NCI-H1417 (cell line): ENCODE data around the gene INO80E.
"Not testable (repeated sequence)": the region's sequence is repeated elsewhere in the genome, so short reads cannot be mapped to it uniquely, and the experiment has no call there.

ENCODE experiments used
- DNase-seq, 3 experiments: peaks; one replicate each; lab custom pipeline; 2025; lab: John Stamatoyannopoulos, UW

INO80E gene

DNA sequence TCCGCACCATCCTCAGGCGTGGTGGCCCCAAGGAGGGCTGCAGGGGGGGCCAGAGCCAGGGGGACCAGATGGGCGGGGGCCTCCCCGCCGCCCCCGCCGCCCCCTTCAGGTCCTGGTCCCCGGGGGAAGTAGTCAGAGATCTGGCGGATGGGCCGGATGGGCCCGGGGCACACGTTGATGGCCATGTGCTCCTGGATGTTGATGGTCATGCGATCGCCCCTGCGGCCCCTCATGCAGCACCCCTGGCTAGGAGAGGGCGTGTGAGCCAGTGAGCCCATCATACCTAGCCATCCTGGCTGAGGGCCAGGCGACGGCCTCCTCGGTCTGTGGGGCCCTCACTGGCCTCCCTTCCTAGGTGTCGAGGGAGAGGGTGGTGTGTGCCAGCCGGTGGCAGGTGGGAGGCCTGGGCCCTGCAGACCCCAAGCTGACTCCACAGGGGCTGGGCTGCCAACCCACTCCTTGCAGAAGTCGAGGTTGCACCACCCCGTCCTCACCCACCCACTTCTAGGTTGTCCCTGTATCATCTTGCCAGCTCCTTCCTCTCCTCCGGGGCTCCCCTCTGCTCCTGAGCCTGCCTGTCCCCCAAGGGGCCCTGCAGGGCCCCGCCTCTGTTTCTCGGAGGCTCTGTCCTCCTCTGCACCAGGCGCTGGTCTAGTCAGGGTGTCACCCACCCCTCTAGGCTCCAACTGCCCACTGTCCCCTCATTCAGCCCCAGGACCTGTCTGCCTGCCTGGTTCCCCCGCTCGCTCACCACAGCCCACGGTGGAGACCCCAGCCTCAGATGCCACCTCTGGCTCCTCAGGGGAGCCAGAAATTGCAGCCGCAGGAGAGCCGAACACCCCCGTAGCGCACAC is 14.2 kb downstream of the INO80E start:
- peak in 1 of 3 experiments; percentile 35 for DNase-seq

DNA sequence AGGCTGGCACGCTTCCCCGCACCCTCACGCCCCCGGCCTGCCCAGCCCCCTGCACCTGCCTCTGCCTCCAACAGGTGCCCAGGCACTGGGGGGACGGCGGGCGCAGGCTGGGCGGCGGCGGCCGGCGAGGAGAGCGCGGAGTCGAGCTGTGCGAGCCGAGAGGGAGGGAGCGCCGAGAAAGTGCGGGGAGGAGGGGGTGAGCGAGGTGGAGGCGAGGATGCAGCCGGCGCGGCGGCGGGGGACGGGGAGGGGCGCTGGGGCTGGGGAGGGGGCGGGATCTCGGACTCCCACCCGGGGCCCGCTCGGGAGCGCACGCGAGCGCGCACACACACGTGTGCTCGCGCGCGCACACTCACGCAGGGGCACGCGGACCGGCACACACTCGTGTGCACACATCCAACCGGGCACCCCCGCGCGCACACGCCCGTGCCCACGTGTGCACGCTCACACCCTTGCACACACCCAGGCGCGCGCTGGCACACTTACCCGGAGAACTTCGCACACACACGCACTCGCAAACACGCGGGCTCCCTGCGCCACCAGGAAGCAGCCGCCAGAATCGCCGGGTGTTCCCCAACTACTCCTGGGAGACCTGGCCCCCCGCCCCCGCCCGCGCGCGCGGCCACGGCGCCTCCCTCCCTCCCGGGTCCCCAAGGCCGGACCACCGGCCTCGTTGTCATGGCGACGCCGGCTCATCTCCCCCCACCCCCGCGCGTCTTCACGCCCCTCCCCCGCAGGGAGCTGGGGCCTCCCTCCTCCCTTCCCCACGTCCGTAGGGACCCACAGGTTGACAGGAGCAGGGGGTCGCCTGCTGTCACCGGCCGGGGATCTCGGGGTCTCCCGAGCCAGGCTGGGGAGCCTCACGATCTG is 15.0 kb downstream of the INO80E start, which contains the start of gene DOC2A:
TSS of gene DOC2A (minus strand) at position 184 of the 870 bp plus-strand sequence. CDS start 805 bp downstream, outside the sequence.
- DNase-seq = peak; percentile 14 to 74 (median 64)

DNA sequence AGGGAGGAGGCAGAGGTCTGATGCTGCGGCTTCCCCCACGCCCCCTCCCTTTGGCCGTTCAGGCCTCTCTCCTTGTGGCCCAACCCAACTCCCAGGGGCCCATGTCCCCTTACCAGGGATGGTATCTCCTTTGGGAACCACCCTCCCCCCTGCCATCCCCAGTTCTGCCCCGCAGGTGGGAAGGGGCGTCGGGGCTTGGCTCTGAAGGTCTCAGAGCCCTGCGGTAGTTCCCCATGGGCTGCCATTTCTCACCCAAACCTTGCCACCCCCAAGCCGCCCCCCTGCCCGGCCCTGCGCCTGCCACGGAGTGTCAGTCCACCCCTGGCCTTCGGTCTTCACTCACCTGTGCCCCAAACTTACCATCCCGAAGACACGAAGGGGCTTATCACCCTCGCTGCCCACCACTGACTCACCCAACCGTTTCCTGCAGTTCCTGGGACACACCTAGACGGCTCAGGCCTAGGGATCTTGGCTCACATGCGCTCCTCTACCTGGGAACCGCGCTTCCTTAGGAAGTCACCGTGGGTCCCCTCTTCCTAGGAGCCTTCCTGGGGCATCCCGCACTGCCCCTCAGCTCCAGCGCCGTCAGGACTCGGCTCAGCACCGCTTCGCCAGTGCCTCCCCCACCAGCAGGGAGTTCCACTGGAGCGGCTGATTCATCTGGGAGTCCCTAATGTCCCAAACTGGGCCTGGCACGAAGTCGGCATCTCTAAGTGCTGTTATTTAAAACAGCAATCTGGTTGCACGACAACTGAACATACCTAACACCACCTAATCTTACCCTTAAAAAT is 15.9 kb downstream of the INO80E start:
- no peak for DNase-seq

DNA sequence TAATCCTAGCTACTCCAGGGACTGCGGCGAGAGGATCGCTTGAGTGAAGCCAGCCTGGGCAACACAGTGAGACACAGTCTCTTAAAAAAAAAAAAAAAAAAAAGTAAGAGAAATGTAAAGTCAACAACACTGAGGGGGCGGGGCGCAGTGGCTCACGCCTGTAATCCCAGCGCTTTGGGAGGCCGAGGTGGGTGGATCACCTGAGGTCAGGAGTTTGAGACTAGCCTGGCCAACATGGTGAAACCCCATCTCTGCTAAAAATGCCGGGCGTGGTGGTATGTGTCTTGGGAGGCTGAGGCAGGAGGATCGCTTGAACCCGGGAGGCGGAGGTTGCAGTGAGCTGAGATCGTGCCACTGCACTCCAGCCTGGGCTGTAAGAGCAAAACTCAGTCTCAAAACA is 16.6 kb downstream of the INO80E start:
- not testable (repeated sequence) for DNase-seq

DNA sequence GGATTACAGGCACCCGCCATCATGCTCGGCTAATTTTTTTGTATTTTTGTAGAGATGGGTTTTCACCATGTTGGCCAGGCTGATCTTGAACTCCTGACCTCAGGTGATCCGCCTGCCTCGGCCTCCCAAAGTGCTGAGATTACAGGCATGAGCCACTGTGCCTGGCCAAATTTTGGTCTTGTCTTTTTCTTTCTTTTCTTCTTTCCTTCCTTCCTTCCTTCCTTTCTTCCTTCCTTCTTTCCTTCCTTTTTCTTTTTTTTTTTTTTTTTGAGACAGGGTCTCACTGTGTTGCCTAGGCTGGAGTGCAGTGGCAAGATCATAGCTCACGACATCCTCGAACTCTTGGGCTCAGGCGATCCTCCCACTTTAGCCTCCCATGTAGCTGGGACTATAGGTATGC is 19.4 kb downstream of the INO80E start:
- DNase-seq = not testable (repeated sequence)

DNA sequence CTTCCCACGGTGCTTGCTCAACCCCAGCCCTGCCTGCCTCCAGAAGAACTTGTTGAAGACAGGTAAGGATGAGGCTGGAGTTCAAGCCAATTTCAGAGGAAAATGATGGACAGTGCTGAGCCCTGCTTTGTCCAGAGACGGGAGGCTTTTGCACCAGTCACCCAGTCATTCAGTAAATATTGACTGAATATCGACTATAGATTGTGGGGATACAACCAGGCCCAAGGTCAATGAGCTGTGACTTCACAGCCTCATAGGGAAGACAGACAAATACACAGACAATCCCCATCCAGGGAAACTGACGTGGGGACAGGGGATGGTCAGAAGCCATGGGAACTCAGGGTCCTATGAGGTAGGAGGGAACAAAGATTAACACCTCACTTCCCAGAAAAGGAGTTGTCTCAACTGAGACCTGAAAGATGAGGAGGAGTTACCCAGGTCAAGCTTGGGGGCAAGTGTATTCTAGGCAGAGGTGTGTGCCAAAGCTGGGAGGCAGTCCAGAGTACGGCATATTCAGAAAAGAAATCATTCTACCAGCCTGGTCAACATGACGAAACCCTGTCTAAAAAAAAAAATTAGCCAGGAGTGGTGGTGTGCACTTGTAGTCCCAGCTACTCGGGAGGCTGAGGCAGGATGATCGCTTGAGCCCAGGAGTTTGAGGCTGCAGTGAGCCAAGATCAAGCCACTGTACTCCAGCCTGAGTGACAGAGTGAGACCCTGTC is 20.7 kb downstream of the INO80E start:
- no peak for DNase-seq

DNA sequence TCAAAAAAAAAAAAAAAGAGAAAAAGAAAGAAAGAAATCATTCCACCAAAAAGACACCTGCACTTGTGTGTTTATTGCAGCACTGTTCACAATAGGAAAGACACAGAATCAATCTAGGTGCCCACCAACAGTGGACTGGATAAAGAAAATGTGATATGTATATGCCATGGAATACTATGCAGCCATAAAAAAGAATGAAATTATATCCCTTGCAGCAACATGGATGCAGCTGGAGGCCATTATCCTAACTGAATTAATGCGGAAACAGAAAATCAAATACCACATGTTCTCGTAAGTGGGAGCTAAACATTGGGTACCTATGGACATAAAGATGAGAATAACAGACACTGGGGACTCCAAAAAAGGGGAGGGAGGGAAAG is 21.2 kb downstream of the INO80E start:
- DNase-seq = no peak

DNA sequence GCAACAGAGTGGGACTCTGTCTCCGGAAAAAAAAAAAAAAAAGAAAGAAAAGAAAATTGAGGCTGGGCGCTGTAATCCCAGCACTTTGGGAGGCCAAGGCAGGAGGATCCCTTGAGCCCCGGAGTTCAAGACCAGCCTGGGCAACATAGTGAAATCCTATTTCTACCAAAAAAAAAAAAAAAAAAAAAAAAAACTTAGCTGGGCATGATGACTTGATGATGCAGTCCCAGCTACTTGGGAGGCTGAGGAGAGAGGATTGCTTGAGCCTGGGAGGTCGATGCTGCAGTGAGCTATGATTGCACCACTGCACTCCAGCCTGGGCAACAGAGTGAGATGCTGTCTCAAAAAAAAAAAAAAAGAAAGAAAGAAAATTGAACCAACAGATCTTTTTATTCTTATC is 21.9 kb downstream of the INO80E start:
- not testable (repeated sequence) for DNase-seq

DNA sequence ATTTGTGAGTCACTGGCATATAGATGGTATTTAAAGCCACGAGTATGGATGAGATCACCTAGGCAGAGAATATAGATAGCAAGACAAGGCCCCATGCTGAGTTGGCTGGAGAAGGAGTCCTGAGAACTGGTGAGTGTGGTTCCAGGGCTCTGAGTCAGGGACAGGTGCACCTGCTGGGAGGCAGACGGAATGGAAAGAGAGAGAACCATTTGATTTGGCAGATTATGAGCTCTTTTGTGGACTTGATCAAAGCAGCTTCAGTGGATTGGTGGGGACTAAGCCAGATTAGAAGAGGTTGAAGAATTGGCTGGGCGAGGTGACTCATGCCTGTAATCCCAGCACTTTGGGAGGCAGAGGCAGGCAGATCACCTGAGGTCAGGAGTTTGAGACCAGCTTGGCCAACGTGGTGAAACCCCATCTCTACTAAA is 22.7 kb downstream of the INO80E start:
- DNase-seq = no peak

DNA sequence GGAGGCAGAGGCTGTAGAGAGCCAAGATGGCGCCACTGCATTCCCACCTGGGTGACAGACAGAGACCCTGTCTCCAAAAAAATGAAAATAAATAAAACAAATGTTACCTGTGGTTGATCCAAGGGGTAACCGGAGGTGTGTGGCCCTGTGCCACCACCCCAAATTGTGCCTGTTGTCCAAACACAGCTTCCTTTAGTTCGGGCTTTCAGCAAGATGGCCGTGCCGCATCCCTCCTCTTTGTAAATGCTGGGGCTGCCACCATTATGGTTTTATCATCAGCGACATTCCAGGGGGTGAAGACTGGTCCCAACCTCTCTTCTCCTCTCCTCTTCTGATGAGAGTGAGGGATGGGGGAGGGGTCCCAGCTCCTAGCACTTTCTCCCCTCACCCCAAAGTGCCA is 26.8 kb downstream of the INO80E start, which contains the start of gene C16orf92:
TSS of gene C16orf92 (plus strand) at position 312 of the 400 bp plus-strand sequence. CDS start 143 bp downstream, outside the sequence.
- no peak for DNase-seq

DNA sequence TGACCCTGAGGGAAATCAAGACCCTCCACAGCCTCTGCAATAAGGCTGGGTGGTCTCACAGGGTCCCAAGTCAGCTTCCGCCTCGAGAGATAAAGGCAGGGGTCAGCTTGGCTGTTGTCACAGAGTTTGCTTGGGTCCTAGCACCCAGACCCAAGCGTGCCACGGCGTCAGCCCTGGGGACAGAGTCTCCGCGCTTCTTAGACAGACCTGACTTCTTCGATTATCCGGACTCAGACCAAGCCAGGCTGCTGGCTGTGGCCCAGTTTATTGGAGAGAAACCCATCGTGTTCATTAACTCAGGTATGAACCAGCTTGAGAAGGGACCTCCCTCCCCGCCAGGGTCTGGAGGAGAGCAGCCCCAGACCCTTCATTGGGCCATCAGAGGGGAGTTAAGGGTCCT is 27.5 kb downstream of the INO80E start:
- no peak for DNase-seq

DNA sequence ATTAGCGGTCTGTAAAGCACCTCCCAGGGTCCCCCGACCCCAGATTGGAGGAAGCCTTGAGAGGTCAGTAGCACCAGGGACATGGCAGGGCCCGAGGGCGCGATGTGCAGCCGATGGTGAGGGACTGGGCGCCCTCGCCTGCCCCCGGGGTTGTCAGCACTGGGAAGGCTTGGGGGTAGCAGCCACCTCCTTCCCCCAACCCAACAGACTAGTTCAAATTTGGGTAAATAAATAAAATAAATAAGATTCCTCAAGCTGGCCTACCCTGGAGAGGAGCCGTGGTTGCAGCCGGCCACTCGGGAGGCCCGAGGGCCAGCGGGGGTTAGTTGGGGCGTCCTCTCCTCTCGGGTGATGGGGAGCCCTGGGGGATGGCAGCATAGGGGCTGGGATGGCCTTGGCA is 28.4 kb downstream of the INO80E start:
- no peak for DNase-seq

DNA sequence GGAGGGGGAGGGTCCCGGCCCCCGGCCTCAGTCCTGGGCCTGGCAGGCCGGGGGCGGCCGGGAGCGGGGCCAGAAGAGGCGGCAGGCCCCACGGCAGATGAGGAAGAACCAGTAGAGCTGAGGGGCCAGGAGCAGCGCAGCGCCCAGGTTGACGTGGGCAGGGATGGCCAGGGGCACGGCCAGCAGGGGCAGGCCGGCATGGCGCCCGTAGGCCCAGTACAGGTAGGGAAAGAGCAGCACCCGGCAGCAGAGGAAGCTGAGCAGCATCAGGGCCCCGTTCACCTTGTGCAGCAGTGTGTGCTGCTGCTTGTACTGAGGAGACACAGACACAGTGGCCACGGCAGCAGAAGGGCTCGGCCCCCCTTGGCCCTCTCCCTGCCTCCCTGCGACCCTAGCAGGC is 29.1 kb downstream of the INO80E start:
- no peak for DNase-seq

DNA sequence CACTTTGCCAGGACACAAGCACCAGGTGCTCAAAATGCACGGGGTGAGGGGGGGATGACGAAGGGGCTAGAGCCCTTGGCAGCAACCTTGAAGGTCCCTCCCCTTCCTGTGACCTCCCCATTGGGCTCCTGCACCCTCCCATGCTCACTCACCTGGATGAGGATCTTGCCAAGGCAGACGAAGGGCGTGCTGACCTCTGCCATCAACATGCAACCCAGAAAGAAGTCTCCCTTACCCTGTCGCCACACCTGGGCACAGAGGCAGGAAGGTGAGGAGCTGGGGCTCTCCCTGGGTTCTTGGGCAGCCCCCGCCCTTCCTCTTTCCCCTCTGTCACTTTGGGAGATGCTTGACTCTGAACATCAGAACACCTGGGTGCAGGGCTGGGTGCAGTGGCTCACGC is 29.5 kb downstream of the INO80E start:
- DNase-seq = no peak

DNA sequence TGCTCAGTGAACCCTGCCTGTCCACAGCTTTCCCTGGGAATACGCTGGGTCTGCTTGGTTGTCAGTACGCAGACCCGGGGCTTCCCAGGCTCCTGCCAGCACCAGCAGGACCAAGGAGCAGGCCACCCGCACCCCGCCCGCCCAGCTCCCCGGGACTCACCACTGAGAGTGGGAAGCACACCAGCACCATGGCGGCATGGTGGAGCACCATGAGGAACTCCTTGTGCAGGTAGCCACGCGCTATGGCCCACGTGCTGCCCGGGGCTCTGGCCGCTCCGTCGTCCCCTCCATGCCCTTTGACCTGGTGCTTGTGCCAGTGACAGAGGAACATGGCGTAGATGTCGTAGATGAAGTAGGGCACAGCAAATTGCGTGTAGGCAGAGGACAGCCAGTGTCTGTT is 30.4 kb downstream of the INO80E start:
- DNase-seq = no peak

DNA sequence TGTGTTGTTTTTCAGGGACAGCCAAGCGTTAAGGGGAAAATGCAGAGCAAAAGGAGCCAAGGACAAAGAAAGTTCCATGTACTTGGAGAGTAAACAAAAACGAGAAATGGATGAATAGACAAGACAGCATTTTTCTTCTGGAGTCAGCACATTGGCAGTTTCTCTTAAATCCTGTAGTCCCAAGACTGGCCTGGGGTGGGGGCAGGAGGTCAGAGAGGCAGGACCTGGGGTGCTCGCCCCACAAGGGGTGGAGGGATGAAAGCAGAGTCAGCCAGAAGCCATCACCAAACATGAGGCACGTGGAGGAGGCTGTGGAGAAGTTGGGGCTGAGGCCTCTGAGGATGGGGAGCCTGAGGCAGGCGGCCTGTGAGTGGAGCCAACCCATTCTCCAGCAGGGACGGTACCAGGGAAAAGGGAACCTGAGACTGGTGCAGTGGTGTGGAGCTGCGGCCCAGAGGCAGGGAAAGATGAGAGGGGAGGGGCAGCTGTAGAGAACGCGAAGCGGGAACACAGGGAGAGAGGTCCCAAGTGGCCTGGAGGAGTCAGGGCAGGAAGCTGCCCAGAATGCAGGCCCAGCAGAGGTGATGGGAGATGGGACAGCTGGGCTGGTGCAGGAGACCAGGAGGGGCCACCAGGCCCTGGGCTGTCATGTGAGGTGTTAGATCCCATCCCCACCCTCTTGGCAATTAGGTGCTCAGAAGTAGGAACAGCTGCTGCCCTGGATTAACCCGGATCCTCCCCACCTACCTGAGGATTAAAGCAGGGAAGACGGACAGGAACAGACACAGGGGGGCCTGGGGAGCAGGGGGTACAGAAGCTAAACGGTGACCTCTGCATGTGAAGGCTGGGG is 31.8 kb downstream of the INO80E start:
- no peak for DNase-seq

DNA sequence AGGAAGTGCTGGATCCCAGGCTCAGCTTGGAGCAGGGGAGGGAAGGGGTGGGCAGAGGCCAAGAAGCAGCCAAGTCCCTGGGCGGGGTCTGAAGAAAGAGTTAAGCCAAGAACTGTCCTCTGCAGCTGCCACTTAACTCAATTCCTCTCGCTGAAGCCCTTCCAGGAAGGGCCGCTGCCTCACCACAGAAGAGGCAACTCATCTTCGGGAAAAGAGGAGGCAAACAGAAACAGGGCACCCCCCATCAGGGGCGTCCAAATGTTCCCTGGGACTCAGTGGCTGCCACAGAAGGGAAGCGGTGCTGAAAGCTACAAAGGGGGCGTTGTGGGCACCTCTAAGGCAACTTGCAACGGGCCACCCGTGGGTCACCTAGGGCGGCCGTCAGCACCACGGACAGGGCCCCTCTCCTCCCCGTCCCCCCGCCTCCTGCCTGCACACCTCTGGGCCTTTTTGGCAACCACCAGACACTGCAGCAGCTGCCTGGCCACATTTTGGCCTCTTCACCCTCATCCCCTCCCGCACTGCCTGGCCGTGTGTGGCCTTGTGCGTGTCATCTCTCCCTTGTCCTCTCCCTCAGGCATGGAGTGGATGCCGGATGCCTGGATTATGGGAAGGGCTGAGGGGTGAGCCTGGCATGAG is 32.5 kb downstream of the INO80E start:
- no peak for DNase-seq

DNA sequence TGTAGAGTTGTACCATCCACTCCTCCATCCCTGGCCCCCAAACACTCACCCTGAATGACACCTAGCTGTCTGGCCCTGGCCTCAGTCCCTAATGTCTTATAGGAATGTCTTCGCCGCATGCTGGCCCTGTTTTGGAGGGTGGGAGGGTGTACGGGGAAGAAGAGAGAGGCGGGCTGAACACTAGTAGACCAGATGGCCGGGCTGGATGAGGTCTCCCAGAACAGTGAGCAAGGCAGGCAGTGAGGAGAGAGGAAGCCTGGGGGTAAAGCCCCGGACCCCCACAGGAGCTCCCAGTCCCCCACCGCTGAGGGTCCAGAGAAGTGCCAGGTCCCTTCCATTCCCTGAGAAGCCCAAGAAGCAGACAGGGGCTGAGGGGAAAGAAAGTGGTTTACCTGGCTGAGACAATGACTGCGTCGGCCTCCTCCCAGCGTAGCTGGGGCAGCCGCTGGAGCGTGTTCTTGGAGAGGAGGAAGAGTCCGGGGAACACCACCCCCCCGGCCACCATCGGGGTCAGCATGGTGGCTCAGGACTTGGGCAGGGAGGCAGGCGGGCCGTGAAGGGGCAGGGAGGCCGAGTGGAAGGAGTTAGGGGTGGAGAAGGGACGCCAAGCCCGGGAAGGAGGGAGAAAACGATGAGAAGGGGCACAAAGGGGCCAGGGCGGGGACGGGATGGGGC is 34.1 kb downstream of the INO80E start:
- peak in 2 of 3 experiments; percentile 37 to 41 for DNase-seq

DNA sequence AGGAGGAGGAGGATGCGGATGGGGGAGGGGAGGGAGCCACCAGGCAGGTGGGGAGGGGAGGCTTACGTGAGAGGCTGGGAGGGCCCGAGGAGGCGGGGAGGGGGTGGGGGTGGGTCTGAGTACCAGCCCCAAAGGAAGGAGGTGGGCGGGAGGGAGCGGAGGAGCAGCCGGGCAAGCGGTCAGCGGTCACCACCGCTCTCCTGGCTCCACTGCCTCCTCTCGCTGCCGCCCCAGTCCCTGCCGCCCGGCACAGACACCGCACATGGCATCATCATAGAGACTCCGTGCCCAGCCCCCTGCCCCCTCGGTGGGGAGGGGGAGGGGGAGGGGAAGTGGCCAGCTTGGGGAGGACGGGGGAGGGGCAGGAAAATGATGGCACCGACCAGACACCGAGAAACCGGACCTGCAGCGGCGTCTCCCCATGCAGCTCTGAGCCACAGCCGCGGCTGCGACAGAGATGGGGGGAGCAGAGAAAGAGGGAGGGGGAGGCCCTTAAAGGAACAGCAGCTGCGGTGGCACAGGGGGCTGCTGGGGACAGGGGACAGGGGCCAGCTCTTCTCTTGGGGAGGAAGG is 34.9 kb downstream of the INO80E start, which contains the start of gene TLCD3B:
TSS of gene TLCD3B (minus strand) at position 431 of the 573 bp plus-strand sequence. CDS start 744 bp downstream, outside the sequence.
- DNase-seq = peak in 2 of 3 experiments; percentile 55 to 81
